Suppressor macrophage treated with lipopolysaccharide for 1 hour (primary cell): ENCODE data around the gene KIFAP3.

Source experiments
- DNase-seq, 3 donors: peaks; one replicate each; pipeline ENCODE4 v3.0.0-alpha.2; 2020 to 2022

The KIFAP3 gene

GRCh38 chr1:169970114-169970513, 104.4 kb downstream of the KIFAP3 start:
- DNase-seq: no peak

- DNase-seq: no peak
Measured at GRCh38 chr1:169968174-169968573, 106.3 kb downstream of the KIFAP3 start.

- no peak for DNase-seq
Measured at GRCh38 chr1:169964206-169964605, 110.3 kb downstream of the KIFAP3 start.

DNA sequence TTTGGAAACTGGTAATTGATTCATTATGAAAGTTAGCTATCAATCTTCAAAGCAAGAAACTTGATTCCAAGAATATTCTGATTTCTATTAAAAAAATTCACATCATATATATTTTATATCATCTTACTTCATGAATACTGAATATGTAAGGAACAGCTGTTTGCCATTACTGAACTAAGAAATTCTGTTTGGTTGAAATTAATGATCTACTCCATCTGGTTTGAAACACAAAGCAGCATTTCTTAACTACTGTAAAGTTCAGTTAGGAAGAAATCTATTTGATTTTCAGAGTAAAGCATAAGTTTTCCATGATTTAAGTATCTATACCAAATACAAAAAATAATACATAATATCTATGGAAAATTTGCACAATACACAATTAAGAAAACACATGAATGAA, 114.8 kb downstream of the KIFAP3 start:
- DNase-seq: no peak

- DNase-seq: no peak
Measured at GRCh38 chr1:169958987-169959386, 115.5 kb downstream of the KIFAP3 start.

- DNase-seq: no peak
Measured at GRCh38 chr1:169957884-169958283, 116.6 kb downstream of the KIFAP3 start.

- DNase-seq: no peak
Measured at GRCh38 chr1:169951108-169951507, 123.4 kb downstream of the KIFAP3 start.

DNA sequence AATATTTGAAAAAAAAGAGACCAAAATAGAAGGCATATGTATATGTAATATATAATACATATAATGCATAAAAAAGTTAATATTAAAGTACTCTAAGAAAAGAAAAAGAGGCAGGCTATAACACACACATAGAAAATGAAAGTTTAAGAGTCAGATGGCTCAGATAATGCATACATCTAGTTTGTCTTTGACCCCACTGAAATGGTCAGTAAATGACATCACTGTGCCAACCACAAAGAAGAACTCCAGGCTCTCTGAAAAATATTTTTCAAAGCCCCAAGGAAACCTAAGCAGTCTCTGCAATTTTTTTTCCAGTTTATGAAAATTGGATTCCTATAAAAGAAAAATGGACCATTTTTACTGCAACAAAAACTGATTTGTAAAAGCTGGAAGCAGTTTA, 125.4 kb downstream of the KIFAP3 start:
- peak in 1 of 3 donors; percentile 14 for DNase-seq

- DNase-seq: no peak
Measured at GRCh38 chr1:169946206-169946605, 128.3 kb downstream of the KIFAP3 start.

- no peak for DNase-seq
Measured at GRCh38 chr1:169945181-169945580, 129.3 kb downstream of the KIFAP3 start.

- no peak for DNase-seq
Measured at GRCh38 chr1:169944621-169945020, 129.9 kb downstream of the KIFAP3 start.

DNA sequence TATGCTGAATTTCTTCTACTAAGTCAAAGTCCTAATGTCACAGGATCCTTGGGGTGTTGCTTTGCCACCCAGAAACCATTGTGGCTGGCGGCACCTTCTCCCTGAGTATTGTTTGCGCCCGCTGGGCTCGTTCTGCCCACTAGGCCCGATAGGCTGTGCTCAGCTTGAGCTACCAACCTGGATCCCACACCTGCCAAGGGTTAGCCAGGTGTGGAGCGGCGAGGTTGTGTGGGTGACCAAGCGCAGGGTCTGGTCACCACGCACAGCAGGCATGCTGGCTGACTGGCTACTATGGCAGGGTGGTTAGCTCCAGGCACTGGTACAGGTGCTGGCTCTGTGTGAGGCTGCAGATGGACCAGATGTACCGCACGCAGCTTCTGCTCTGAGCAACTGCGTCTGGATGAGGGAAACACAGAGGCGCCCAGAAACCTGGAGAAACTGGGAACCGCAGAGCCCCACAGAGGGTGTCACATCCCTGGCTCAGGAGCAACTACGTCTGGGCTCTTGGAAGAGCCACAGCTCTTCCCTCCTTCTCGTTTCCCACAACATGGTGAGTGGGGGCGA, 130.4 kb downstream of the KIFAP3 start:
- no peak for DNase-seq

DNA sequence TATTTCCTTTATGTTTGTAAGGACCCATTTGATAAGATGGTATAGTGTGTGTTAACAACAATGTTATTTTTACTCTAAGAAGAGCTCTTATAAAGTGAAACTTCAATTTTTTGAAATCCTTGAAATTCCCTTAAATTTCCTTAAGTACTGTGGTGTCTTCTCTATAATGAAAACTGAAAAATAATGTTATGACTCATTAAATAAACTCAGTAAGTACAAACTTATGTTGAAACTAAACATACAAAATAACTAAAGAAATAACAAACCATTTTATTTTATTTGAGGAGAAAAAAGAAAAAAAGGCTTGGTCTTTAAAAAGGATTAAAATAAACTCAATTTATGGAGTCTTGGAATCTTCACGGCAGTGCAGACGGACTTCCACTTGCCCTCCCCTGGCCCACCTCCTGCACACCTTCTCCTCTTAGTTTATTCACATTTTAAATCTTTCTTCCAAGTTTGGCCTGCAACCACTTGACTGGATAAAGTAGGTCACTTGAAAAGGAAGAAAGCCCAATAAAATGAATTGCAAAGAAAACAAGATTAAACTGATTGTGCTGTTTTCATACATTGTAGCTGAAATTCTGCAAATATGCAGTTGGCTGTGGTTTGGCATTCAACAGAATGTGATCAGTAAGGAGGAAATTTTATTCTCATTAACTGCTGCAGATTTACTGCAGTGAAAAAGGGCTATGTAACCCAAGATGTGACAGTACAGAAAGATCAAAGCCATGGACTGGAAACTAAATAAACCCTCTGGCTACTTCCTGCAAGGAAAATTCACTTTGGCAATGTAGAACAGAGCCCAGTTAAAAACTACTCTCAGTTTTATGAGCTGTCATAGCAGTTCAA, 132.3 kb downstream of the KIFAP3 start:
- peak in 2 of 3 donors; percentile 25 to 41 for DNase-seq

DNA sequence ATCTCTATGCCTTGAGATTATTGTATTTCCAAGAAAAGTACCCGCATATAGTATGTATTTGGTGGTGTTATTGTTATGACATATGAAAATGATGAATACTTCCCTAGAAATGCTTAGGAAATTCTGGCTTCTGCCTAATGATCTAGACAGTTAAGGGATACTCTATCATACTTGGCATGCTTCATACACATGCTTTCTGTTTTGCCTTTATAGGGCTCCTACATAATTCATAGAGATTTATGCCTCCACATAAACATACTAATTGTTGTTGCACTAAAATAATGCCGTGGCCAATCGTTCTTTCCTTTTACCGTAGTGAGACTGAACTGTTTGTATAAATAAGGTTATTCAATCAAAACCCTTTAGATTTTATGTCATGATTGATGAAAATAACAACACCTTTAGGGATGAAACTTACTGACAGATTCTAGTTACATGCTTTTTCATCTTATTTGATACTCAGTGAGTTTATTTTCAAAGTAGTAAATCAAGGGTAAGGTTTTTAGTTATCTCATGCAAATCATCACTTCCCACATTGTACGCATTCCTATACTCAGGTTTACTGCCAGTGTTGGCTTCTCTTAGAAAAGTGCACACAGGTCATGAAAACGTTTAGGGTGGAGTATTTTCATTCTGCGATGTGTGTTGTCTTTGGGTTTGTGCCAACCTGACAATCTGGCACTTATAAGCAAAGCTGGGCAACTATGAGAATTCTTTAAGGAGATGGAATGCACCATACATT, 140.3 kb downstream of the KIFAP3 start:
- no peak for DNase-seq

- no peak for DNase-seq
Measured at GRCh38 chr1:169931795-169932231, 142.7 kb downstream of the KIFAP3 start.

- DNase-seq: no peak
Measured at GRCh38 chr1:169929210-169929526, 145.3 kb downstream of the KIFAP3 start.

DNA sequence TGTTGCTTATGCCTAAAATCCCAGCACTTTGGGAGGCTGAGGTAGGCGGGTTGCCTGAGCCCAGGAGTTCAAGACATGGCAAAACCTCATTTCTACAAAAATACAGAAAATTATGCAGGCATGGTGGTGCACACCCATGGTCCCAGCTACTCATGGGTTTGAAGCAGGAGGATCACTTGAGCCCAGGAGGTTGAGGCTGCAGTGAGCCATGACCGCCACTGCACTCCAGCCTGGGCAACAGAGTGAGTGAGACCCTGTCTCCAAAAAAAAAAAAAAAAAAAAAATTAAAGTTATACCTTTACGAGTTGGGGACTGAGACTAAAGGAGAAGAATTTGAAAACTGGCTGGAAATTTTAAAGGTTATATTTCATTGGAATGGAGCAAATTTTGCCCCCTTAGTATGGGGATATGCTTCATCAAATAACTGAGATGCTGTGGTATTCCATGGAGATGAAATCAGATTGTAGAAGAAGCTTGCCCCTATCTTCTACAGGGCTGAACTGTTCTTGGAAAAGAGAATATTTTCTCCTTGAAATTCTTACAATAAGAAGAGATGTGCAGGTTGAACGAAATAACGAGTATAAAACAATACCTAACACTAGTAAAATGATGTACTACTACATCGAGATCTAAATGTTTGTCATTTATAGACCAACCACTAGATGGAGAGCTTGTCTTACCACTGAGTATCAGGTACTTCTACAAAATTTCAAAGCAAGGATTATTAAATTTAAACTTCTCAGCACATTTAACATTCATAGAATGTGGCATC, 145.9 kb downstream of the KIFAP3 start:
- peak; percentile 48 to 68 (median 66) for DNase-seq

DNA sequence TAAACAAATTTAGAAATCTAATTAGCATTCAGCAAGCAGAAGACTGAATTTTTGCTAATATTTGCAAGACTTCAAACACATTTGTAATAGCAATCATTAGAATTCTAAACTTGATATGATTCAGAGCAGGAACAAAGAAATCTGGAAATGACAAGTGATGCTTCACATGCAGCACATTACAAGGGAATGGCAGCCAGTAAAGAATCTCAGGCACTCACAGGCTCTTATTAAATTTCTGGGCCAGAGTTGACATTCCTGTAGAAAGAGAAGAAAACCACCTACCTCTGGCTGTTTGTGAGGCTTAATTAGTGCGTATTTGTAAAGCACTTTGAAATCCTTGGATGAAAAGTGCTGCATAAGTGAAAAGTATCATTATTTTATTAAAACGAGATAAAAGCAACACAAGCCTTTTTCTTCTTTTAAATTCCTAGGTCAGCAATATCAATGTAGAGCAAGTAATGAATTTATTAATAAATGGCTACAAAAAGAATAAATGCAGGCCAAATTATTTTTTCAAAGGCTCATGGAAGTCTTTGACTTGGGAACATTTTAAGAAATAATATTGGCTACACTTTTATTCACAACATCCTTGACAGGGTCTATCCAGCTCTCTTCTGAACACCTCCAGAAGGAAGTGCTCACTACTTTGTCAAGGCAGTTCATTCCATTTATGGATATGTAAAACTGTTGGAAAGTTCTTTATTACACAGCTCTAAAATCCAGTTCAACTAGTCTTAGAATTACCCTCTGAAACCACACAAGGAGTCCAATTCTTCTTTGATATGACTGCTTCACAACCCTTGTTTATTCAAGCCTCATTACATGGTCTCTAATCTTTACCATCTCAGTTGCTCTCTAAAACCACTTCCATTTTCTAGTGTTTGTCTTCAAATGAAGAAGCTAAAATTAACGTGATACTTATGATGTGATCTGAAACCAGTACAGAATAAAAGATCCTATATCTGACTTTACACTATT, 148.7 kb downstream of the KIFAP3 start:
- DNase-seq: no peak

DNA sequence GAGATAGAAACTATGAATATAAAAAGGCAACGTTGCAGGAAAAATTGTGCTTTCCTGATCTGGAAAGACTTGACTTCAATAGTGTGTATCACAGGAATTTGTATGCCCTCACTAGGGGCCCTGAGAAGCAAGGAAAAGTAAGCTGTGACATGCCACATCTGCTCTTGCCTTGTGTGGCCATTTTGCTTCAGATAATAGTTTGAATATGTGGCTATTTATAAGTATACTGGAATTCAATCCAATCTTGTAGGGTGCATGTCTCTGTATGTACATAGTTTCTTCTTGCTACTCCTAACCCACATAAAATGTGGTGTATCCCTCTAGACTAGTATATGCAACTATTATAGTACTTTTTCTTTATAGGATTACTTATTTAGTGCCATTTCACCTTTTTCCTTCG, 149.7 kb downstream of the KIFAP3 start:
- no peak for DNase-seq

- DNase-seq: no peak
Measured at GRCh38 chr1:169924063-169924462, 150.4 kb downstream of the KIFAP3 start.

GRCh38 chr1:169921080-169921479, 153.4 kb downstream of the KIFAP3 start:
- no peak for DNase-seq

DNA sequence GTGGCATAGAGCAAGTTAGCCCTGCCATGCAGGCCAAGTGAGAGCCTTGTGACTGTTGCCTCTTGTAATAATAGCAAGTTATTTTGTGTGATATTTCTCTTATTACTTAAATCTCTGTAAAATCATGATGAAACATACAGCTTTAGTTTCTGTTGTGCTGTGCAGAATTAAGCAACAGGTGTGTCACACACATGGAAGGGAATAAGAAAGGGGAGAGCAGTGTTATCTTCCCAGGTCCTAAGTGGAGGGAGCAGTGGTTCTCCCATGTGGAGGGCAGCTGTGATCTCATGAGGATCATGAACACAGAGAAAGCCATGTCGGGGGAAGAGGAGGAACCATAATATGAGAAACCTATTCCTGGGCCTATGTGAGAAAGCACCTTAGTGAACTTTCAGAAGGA, 155.6 kb downstream of the KIFAP3 start:
- no peak for DNase-seq
